Neural progenitor cell (in vitro differentiated cells): ENCODE data around the gene OR2Y1. TPM values are rescaled to one million over a fixed set of nuclear protein-coding genes. Genes with fewer than 3 reads are reported as not detected.
"Not testable (repeated sequence)": the region's sequence is repeated elsewhere in the genome, so short reads cannot be mapped to it uniquely, and the experiment has no call there.

Experiments used
- DNase-seq: peaks from one replicate; pipeline ENCODE4 v3.0.0-alpha.2; 2016; ENCODE audit warnings: low spot score
- H2AFZ ChIP-seq: fragments of 200-600 bp; sonication (generic); replicated peaks from 2 replicates; pipeline ENCODE4 v1.6.1; 2016; ENCODE audit warnings: antibody characterized with exemption
- H3F3A ChIP-seq: fragments of 200-600 bp; sonication (generic); 2 replicates; pipeline ENCODE4 v1.6.1; 2016; ENCODE audit warnings: antibody characterized with exemption, low read depth
- H3K27ac ChIP-seq: fragments of 200-600 bp; sonication (generic); 2 replicates; pipeline ENCODE4 v1.5.1; 2016; ENCODE audit warnings: mild to moderate bottlenecking
- H3K27me3 ChIP-seq: fragments of 200-600 bp; sonication (generic); 2 replicates; pipeline ENCODE4 v1.6.1; 2016; ENCODE audit warnings: mild to moderate bottlenecking, moderate library complexity
- H3K36me3 ChIP-seq: fragments of 200-600 bp; sonication (generic); 2 replicates; pipeline ENCODE4 v1.5.1; 2016
- H3K4me1 ChIP-seq: fragments of 200-600 bp; sonication (generic); 2 replicates; pipeline ENCODE4 v1.6.1; 2016; ENCODE audit warnings: mixed run types
- H3K4me2 ChIP-seq: fragments of 200-600 bp; sonication (generic); 2 replicates; pipeline ENCODE4 v1.6.1; 2016
- H3K4me3 ChIP-seq: fragments of 200-600 bp; sonication (generic); 2 replicates; pipeline ENCODE4 v1.5.1; 2016
- H3K79me2 ChIP-seq: fragments of 200-600 bp; sonication (generic); 2 replicates; pipeline ENCODE4 v1.6.1; 2016; ENCODE audit warnings: low read depth
- H3K9ac ChIP-seq: fragments of 200-600 bp; sonication (generic); 2 replicates; pipeline ENCODE4 v1.6.1; 2016
- H3K9me3 ChIP-seq: fragments of 200-600 bp; sonication (generic); 2 replicates; pipeline ENCODE4 v1.5.1; 2016; ENCODE audit warnings: low read depth
- H4K20me1 ChIP-seq: fragments of 200-600 bp; sonication (generic); 2 replicates; pipeline ENCODE4 v1.6.1; 2016; ENCODE audit warnings: low read depth
- H3K27ac Mint-ChIP-seq: 3 replicates; pipeline ENCODE4 v1.8.0; 2021; ENCODE audit warnings: mixed read lengths
- H3K27me3 Mint-ChIP-seq: 2 replicates; pipeline ENCODE4 v1.8.0; 2022; ENCODE audit warnings: low read depth, mild to moderate bottlenecking, inconsistent platforms, moderate library complexity, mixed read lengths; ENCODE audit not compliant: insufficient read depth
- H3K36me3 Mint-ChIP-seq: 3 replicates; pipeline ENCODE4 v1.8.0; 2021; ENCODE audit warnings: mixed read lengths
- H3K4me1 Mint-ChIP-seq: 3 replicates; pipeline ENCODE4 v1.8.0; 2021; ENCODE audit warnings: mixed read lengths
- H3K4me3 Mint-ChIP-seq: 3 replicates; pipeline ENCODE4 v1.8.0; 2021; ENCODE audit warnings: mild to moderate bottlenecking, moderate library complexity, mixed read lengths
- H3K9me3 Mint-ChIP-seq: 3 replicates; pipeline ENCODE4 v1.8.0; 2020; ENCODE audit warnings: mixed read lengths
- EZH2 ChIP-seq: fragments of 200-600 bp; sonication (generic); IDR thresholded peaks from 2 replicates; pipeline ENCODE4 v1.6.1; 2017; ENCODE audit warnings: antibody characterized with exemption, mild to moderate bottlenecking, moderate library complexity
- EZH2phosphoT487 ChIP-seq: fragments of 200-600 bp; sonication (generic); IDR thresholded peaks from 2 replicates; pipeline ENCODE4 v1.6.1; 2017; ENCODE audit warnings: antibody characterized with exemption
- total RNA-seq: library from RNA; depleted of rRNA; stranded (reverse); fragments of >200 nt; gene quantifications from 2 replicates; pipeline ENCODE4 v1.2.3, GENCODE V29; 2015; ENCODE audit warnings: low replicate concordance
- TF ChIP-seq, protein P1 (sequence below): fragments of 200-600 bp; sonication (generic); IDR thresholded peaks from 2 replicates; pipeline ENCODE4 v1.5.1; 2017; ENCODE audit warnings: antibody characterized with exemption, mild to moderate bottlenecking

OR2Y1 gene
- total RNA-seq, 1 donor from 2014 or later, result not detected

DNA sequence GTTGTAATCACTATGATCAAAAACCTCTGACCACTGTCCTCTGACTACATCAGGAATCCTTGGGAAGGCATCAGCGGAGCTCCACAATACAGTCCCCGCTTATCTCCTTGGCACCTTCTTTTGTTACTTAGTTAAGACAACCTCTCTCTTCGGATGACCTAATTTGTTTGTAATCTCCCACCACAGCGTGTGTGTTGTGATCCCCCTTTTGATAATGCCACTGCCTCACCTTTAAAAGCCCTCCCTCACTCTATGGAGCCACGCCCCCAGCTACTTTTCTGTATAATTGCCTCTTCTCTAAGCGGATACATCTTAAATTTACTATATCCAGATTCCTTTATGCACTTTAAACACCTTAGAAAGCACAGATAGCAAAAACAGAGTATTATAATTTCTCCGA, 35.9 kb downstream of the OR2Y1 start:
- peaks cover 3% of the 10 kb centered on the region for H3K27me3 Mint-ChIP-seq
- Histone ChIP-seq H3K4me1 (no peaks in the 10 kb centered on the region), H3K27ac (no peak overlapping the region), H3K4me2 (no peak overlapping the region), H3F3A (no peaks in the 10 kb centered on the region), H3K79me2 (no peaks in the 10 kb centered on the region), H2AFZ (no peak overlapping the region), H3K27me3 (no peaks in the 10 kb centered on the region), H3K9me3 (no peaks in the 10 kb centered on the region), H4K20me1 (no peaks in the 10 kb centered on the region), H3K36me3 (no peaks in the 10 kb centered on the region), H3K9ac (no peak overlapping the region), H3K4me3 (no peak overlapping the region)
- TF ChIP-seq EZH2phosphoT487, result no peak
- TF ChIP-seq, protein P1, sequence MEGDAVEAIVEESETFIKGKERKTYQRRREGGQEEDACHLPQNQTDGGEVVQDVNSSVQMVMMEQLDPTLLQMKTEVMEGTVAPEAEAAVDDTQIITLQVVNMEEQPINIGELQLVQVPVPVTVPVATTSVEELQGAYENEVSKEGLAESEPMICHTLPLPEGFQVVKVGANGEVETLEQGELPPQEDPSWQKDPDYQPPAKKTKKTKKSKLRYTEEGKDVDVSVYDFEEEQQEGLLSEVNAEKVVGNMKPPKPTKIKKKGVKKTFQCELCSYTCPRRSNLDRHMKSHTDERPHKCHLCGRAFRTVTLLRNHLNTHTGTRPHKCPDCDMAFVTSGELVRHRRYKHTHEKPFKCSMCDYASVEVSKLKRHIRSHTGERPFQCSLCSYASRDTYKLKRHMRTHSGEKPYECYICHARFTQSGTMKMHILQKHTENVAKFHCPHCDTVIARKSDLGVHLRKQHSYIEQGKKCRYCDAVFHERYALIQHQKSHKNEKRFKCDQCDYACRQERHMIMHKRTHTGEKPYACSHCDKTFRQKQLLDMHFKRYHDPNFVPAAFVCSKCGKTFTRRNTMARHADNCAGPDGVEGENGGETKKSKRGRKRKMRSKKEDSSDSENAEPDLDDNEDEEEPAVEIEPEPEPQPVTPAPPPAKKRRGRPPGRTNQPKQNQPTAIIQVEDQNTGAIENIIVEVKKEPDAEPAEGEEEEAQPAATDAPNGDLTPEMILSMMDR, result no peak
- no peak for TF ChIP-seq EZH2
- no peak overlapping the region for H3K27ac Mint-ChIP-seq
- H3K36me3 Mint-ChIP-seq, result no peaks in the 10 kb centered on the region
- no peak overlapping the region for H3K4me3 Mint-ChIP-seq
- DNase-seq, result peak; percentile 24
- H3K9me3 Mint-ChIP-seq, result peaks cover 7% of the 10 kb centered on the region
- H3K4me1 Mint-ChIP-seq, result no peaks in the 10 kb centered on the region

DNA sequence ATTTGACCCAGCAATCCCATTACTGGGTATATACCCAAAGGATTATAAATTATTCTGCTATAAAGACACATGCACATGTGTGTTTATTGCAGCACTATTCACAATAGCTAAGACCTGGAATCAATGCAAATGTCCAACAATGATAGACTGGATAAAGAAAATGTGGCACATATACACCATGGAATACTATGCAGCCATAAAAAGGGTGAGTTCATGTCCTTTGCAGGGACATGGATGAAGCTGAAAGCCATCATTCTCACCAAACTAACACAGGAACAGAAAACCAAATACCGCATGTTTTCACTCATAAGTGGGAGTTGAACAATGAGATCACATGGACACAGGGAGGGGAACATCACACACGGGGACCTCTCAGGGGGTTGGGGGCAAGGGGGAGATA, 36.5 kb downstream of the OR2Y1 start:
- H3K9ac ChIP-seq, H3K36me3 Mint-ChIP-seq, H3K79me2 ChIP-seq, H3K4me1 Mint-ChIP-seq, H3K27ac Mint-ChIP-seq, H3K9me3 ChIP-seq, H3K4me1 ChIP-seq, H4K20me1 ChIP-seq, H3F3A ChIP-seq, DNase-seq, H3K4me3 ChIP-seq, H2AFZ ChIP-seq, H3K27ac ChIP-seq, H3K27me3 ChIP-seq, H3K36me3 ChIP-seq, H3K9me3 Mint-ChIP-seq, H3K4me2 ChIP-seq, H3K4me3 Mint-ChIP-seq, H3K27me3 Mint-ChIP-seq: not testable (repeated sequence)

DNA sequence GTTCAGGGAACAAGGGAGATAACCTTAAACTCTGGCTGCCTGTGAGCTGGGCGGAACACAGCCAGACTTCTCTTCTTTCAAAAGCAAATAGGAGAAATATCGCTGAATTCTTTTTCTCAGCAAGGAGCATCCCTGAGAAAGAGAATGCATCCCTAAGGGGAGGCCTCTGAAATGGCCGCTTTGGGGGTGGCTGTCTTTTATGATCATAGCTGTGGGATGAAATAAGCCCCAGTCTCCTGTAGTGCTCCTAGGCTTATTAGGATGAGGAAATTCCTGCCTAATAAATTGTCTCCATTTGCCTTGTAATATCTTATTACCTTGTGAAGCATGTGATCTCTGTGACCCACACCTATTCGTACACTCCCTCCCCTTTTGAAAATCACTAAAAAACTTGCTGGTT, 39.4 kb downstream of the OR2Y1 start:
- not testable (repeated sequence) for H3K27me3 Mint-ChIP-seq

DNA sequence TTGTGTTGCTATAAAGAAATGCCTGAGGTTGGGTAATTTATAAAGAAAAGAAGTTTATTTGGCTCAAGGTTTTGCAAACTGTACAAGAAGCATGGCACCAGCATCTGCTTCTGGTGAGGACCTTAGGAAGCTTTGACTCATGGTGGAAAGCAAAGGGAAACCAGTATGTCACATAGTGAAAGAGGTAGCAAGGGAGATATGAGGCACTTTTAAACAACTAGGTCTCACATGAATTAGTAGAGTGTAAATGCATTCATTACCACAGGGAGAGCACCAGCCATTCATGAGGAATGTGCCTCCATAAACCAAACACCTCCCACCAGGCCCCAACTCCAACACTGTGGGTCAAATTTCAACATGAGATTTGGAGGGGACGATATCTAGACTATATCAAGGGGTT, 40.8 kb downstream of the OR2Y1 start:
- Histone ChIP-seq H3K36me3 (no peaks in the 10 kb centered on the region), H3K79me2 (no peaks in the 10 kb centered on the region), H3F3A (no peaks in the 10 kb centered on the region), H3K9ac (no peak overlapping the region), H3K4me3 (no peak overlapping the region), H4K20me1 (no peaks in the 10 kb centered on the region), H3K9me3 (no peaks in the 10 kb centered on the region), H2AFZ (no peak overlapping the region), H3K4me2 (no peak overlapping the region), H3K27ac (no peak overlapping the region), H3K4me1 (no peaks in the 10 kb centered on the region), H3K27me3 (no peaks in the 10 kb centered on the region)
- H3K27me3 Mint-ChIP-seq, result peaks cover 3% of the 10 kb centered on the region
- TF ChIP-seq EZH2, result no peak
- no peak for TF ChIP-seq EZH2phosphoT487
- TF ChIP-seq, protein P1, result no peak
- no peaks in the 10 kb centered on the region for H3K4me1 Mint-ChIP-seq
- no peak overlapping the region for H3K27ac Mint-ChIP-seq
- no peak overlapping the region for H3K4me3 Mint-ChIP-seq
- no peaks in the 10 kb centered on the region for H3K36me3 Mint-ChIP-seq
- no peak for DNase-seq
- peaks cover 12% of the 10 kb centered on the region for H3K9me3 Mint-ChIP-seq

More for the DNA sequence above, 39.4 kb downstream of the OR2Y1 start:
- H3K36me3 ChIP-seq, H3K9me3 ChIP-seq, H3K4me1 Mint-ChIP-seq, H3K9ac ChIP-seq, H3F3A ChIP-seq, H3K4me3 ChIP-seq, H2AFZ ChIP-seq, H3K27ac ChIP-seq, H3K4me1 ChIP-seq, H3K4me2 ChIP-seq, H3K9me3 Mint-ChIP-seq, H4K20me1 ChIP-seq, DNase-seq, H3K4me3 Mint-ChIP-seq, H3K27me3 ChIP-seq, H3K36me3 Mint-ChIP-seq, H3K79me2 ChIP-seq, H3K27ac Mint-ChIP-seq: not testable (repeated sequence)
